Kidney (tissue), 14 donors: Measurements from ENCODE around the gene THOC6. TPM values are rescaled to one million over a fixed set of nuclear protein-coding genes. Genes with fewer than 3 reads are reported as not detected.
A peak's percentile ranks its signal among the peaks of the same experiment; 100 is the strongest.

Experiments
- DNase-seq, 5 donors: peaks; one replicate each; pipeline ENCODE4 v3.0.0-alpha.2; 2013 to 2020
- FAIRE-seq: peaks from 2 replicates; lab custom pipeline; 2012; peaks lifted over from hg19 to GRCh38; lab: Jason Lieb, UNC
- H3K27ac ChIP-seq, 2 donors: one replicate each; pipeline ENCODE4 v1.7.0; 2013; ENCODE audit warnings: low read depth in 2 of 2, low read length in 2 of 2, inconsistent platforms in 1 of 2
- H3K27me3 ChIP-seq: one replicate; pipeline ENCODE4 v1.7.1; 2013; ENCODE audit warnings: low read length, inconsistent platforms; ENCODE audit not compliant: control insufficient read depth, insufficient read depth
- H3K36me3 ChIP-seq, 3 donors: one replicate each; pipeline versions ENCODE4 v1.7.0 to v1.7.1; 2013; ENCODE audit warnings: low read length in 3 of 3, control low read depth in 1 of 3, inconsistent platforms in 1 of 3; ENCODE audit not compliant: insufficient read depth in 3 of 3, control insufficient read depth in 2 of 3
- H3K4me1 ChIP-seq, 3 donors: one replicate each; pipeline versions ENCODE4 v1.7.0 to v1.7.1; 2013; ENCODE audit warnings: low read length in 3 of 3, inconsistent platforms in 1 of 3, low read depth in 1 of 3; ENCODE audit not compliant: control insufficient read depth in 2 of 3, insufficient read depth in 2 of 3
- H3K4me3 ChIP-seq, 3 donors: one replicate each; pipeline versions ENCODE4 v1.7.0 to v1.8.1; 2013; ENCODE audit warnings: low read length in 3 of 3, control low read depth in 1 of 3, inconsistent platforms in 1 of 3
- H3K9ac ChIP-seq, 3 donors: one replicate each; pipeline versions ENCODE4 v1.7.0 to v1.7.1; 2013; ENCODE audit warnings: low read length in 3 of 3, control low read depth in 1 of 3, inconsistent platforms in 1 of 3
- H3K9me3 ChIP-seq, 3 donors: one replicate each; pipeline versions ENCODE4 v1.7.0 to v1.7.1; 2013; ENCODE audit warnings: low read length in 3 of 3, control low read depth in 1 of 3, inconsistent platforms in 1 of 3; ENCODE audit not compliant: control insufficient read depth in 2 of 3, insufficient read depth in 1 of 3
- intact Hi-C: fragments of 100-400 bp; cut with DNase I; formaldehyde crosslinking; loops from one replicate; pipeline ENCODE4 v1.11.1; 2022
- polyA plus RNA-seq: library from polyadenylated mRNA; stranded (reverse); fragments of 350-450 nt; fragmentation: Illumina TruSeq; extraction: RNeasy Lipid Tissue Mini Kit (QIAGEN cat#74804); gene quantifications from one replicate; pipeline ENCODE4 v1.2.3, GENCODE V29; 2014; ENCODE audit warnings: low read depth, low replicate concordance; ENCODE audit not compliant: insufficient read depth
- total RNA-seq: library from RNA; stranded (reverse); fragmentation: NEBNext Ultra II Directional; extraction: Animal tissue kit (Norgen Biotek cat#: 25700); gene quantifications from one replicate; pipeline ENCODE4 v1.2.1, GENCODE V29; 2021
- TF ChIP-seq, protein P1 (sequence below): IDR thresholded peaks from 3 replicates; pipeline ENCODE4 v1.5.1; 2012; ENCODE audit warnings: mild to moderate bottlenecking, moderate library complexity, borderline replicate concordance; ENCODE audit not compliant: insufficient read depth; ENCODE audit errors: extremely low read depth
- donor health status: control.
- donor health status: control.
- donor health status: control.
- donor health status: control.
- donor health status: control.
- donor health status: DM: yes; HTN: yes; CAD: no.
- donor health status: Normal renal cell carcinoma (clear cell type).

Gene THOC6
- total and polyA plus RNA-seq, 2 donors from 2014 or later = 21.2 to 26.1 TPM

DNA sequence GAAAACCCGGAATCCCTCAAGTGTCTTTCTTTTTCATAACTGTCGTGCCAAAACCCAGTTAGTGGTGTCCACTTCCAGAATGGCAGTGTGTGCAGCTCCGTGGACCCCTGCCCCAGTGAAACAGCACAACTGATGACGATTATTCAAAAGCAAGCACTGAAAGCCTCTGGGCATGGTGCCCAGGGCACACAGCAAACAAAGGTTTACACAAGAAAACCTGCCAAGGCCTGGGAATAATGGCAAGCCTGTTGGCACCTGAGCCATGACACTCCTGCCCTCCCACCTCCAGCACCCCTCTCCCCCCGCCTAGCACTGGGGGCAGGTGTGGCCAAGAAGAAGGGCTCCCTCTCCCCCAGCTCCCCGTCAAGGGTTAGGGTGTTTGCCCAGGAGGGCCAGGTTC is 46.4 kb upstream of the THOC6 start:
- Histone ChIP-seq H3K9ac (no peak overlapping the region), H3K9me3 (no peaks in the 10 kb centered on the region), H3K27ac (no peak overlapping the region), H3K36me3 (no peaks in the 10 kb centered on the region), H3K4me3 (no peak overlapping the region), H3K4me1 (peaks cover 0 to 6% (median 0%) of the 10 kb centered on the region in 3 donors), H3K27me3 (no peaks in the 10 kb centered on the region)
- TF ChIP-seq, protein P1, sequence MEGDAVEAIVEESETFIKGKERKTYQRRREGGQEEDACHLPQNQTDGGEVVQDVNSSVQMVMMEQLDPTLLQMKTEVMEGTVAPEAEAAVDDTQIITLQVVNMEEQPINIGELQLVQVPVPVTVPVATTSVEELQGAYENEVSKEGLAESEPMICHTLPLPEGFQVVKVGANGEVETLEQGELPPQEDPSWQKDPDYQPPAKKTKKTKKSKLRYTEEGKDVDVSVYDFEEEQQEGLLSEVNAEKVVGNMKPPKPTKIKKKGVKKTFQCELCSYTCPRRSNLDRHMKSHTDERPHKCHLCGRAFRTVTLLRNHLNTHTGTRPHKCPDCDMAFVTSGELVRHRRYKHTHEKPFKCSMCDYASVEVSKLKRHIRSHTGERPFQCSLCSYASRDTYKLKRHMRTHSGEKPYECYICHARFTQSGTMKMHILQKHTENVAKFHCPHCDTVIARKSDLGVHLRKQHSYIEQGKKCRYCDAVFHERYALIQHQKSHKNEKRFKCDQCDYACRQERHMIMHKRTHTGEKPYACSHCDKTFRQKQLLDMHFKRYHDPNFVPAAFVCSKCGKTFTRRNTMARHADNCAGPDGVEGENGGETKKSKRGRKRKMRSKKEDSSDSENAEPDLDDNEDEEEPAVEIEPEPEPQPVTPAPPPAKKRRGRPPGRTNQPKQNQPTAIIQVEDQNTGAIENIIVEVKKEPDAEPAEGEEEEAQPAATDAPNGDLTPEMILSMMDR = no peak
- FAIRE-seq (no peak), DNase-seq (no peak)
- intact Hi-C loops = no loop called here

DNA sequence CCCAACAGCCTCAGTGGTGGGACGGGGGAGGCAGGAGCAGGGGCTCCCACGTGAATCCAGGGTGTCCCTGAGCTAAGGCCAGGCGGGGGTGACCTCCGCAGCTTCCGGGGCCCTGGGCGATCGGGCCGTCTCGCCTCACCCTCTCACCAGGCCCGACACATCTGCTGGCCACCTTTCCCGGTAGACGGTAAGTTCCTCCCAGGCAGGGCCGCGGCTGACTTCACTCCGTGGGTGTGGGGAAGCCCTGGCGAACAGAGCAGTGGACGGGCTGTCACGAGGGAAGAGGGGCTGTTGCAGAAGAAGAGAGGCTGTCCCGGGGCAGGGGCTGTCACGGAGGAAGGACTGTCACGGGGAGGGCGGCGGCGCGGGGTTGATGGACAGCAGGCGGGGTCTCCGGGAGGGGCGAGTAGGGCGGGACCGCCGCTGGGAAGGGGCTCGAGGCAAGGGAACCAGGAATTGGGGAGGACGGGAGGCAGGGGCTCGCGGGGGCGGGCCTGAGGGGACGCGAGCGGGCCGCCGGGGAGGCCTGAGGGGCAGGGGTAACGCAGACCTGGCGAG is 44.1 kb upstream of the THOC6 start:
- DNase-seq = peak in 2 of 5 donors; percentile 79 to 81
- no peaks in the 10 kb centered on the region for H3K9me3 ChIP-seq
- intact Hi-C loops = no loop called here
- FAIRE-seq = no peak
- H3K4me3 ChIP-seq = peak overlapping the region in 1 of 3 donors; percentile 87
- no peaks in the 10 kb centered on the region for H3K36me3 ChIP-seq
- peaks cover 0 to 6% (median 0%) of the 10 kb centered on the region in 3 donors for H3K4me1 ChIP-seq
- no peak overlapping the region for H3K9ac ChIP-seq
- H3K27ac ChIP-seq = no peak overlapping the region
- TF ChIP-seq, protein P1 = no peak
- H3K27me3 ChIP-seq = no peaks in the 10 kb centered on the region

DNA sequence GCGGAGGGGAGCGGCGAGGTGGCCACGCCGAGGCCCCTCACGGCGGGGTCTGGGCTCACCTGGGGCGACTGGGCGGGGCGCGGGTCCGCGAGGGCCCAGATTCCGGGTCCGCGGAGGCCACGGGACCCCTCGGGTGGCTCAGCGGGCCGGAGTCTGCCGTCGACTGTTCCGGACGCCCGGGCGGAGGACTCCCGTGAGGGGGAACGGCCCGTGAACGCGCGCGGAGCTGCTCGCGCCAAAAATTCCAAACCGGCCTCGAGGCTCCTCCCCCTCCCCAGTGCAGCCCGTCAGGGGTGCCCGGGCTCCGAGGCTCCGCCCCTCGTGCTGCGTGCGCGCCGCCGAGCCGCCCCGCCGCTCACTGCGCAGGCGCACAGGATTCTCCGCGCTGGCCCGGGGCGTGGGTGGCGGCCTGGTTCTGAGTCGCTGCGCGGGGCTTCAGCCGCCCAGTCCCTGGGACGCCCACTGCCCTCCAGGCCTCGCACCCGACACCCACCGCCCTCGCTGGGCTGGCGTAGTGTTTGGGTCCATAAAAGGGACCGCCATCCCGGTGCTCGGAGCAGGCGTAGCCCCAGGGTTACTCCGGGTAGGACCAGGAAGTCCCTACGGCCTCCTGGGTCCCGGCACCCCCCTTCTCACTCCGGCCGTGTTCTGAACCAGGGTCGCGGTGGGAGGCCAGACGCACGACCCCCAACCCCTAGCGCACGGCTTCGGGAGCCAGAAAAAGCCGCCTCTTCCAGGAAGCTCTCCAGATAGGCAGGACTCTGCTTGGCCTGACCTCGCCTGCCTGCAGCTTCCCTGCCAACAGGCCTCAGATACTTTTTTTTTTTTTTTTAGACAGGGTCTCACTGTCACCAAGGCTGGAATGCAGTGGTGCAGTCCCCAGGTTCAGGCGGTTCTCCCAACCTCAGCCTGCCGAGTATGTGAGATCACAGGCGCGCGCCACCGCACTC is 43.3 kb upstream of the THOC6 start, which contains the start of gene PKMYT1:
PKMYT1 (minus strand) TSS at position 220 of the 950 bp plus-strand sequence. CDS start 789 bp downstream, outside the sequence.
- intact Hi-C loops = no loop called here
- no peaks in the 10 kb centered on the region for H3K27me3 ChIP-seq
- peak; percentile 93 to 97 (median 95) for DNase-seq
- H3K36me3 ChIP-seq = no peaks in the 10 kb centered on the region
- TF ChIP-seq, protein P1 = no peak
- no peaks in the 10 kb centered on the region for H3K9me3 ChIP-seq
- H3K9ac ChIP-seq = peak within 1 kb of the TSS; percentile 42 to 78 (median 77)
- H3K4me1 ChIP-seq = peaks cover 0 to 6% (median 0%) of the 10 kb centered on the region in 3 donors
- no peak for FAIRE-seq
- no peak within 1 kb of the TSS for H3K27ac ChIP-seq
- H3K4me3 ChIP-seq = peak within 1 kb of the TSS; percentile 66 to 87 (median 69)
